HL-60 (cell line): Measurements from ENCODE around the gene PCCA.

ENCODE experiments used
- DNase-seq, 2 experiments: peaks; one replicate each; pipeline ENCODE4 v3.0.0-alpha.2; 2010 to 2020; ENCODE audit warnings: low read depth in 1 of 2, low spot score in 1 of 2
- H3K27ac ChIP-seq: fragments of 250-450 bp; sonication (Bioruptor Pico); replicated peaks from 2 replicates; pipeline ENCODE4 v1.5.1; 2020; ENCODE audit warnings: mild to moderate bottlenecking, moderate library complexity
- H3K27me3 ChIP-seq: fragments of 250-450 bp; sonication (Bioruptor Pico); 2 replicates; pipeline ENCODE4 v1.5.1; 2021; ENCODE audit warnings: mild to moderate bottlenecking, moderate library complexity; ENCODE audit not compliant: insufficient read depth, poor library complexity, severe bottlenecking
- H3K4me3 ChIP-seq: replicated peaks from 2 replicates; pipeline ENCODE4 v1.5.1; 2011; ENCODE audit warnings: mild to moderate bottlenecking, control low read depth, low read length; ENCODE audit not compliant: insufficient read depth
- GABPA ChIP-seq: IDR thresholded peaks from 2 replicates; pipeline ENCODE4 v1.6.1; 2012; ENCODE audit warnings: low read depth
- POLR2AphosphoS5 ChIP-seq: IDR thresholded peaks from 2 replicates; pipeline ENCODE4 v1.6.1; 2012; ENCODE audit warnings: low read depth
- REST ChIP-seq: IDR thresholded peaks from 2 replicates; pipeline ENCODE4 v1.6.1; 2012; ENCODE audit warnings: low read depth; ENCODE audit not compliant: insufficient replicate concordance
- SPI1 ChIP-seq: IDR thresholded peaks from 2 replicates; pipeline ENCODE4 v1.6.1; 2012; ENCODE audit warnings: low read depth, mild to moderate bottlenecking, borderline replicate concordance
- TF ChIP-seq, protein P1 (sequence below): IDR thresholded peaks from one replicate; pipeline ENCODE4 v1.5.1; 2011; ENCODE audit warnings: low read length, control low read depth, inconsistent platforms; ENCODE audit not compliant: insufficient read depth

PCCA gene

DNA sequence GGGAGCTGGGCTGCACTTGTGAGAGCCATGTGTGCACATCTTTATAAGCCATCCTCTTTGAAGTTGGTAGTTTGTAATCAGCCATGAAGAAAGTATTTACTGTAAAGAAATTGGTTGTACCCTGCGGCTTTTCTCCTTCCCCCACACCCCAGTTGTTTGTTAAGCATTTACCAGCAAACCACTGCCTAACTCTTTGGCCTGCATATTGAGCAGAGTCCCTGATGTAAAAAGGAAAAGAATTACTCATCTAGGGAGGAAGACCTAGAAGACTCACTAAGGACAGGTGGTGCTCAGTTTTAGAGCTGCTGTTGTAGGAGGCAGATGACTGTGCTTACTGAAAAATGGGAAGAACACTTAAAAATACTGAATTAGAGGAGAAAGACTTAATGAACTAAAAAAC, 245.3 kb downstream of the PCCA start:
- H3K4me3 ChIP-seq: no peak overlapping the region
- H3K27me3 ChIP-seq: peaks cover 3% of the 10 kb centered on the region
- no peak for DNase-seq
- TF ChIP-seq POLR2AphosphoS5 (no peak), SPI1 (no peak), REST (no peak), GABPA (no peak)
- TF ChIP-seq, protein P1, sequence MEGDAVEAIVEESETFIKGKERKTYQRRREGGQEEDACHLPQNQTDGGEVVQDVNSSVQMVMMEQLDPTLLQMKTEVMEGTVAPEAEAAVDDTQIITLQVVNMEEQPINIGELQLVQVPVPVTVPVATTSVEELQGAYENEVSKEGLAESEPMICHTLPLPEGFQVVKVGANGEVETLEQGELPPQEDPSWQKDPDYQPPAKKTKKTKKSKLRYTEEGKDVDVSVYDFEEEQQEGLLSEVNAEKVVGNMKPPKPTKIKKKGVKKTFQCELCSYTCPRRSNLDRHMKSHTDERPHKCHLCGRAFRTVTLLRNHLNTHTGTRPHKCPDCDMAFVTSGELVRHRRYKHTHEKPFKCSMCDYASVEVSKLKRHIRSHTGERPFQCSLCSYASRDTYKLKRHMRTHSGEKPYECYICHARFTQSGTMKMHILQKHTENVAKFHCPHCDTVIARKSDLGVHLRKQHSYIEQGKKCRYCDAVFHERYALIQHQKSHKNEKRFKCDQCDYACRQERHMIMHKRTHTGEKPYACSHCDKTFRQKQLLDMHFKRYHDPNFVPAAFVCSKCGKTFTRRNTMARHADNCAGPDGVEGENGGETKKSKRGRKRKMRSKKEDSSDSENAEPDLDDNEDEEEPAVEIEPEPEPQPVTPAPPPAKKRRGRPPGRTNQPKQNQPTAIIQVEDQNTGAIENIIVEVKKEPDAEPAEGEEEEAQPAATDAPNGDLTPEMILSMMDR: no peak
- H3K27ac ChIP-seq: no peak overlapping the region

DNA sequence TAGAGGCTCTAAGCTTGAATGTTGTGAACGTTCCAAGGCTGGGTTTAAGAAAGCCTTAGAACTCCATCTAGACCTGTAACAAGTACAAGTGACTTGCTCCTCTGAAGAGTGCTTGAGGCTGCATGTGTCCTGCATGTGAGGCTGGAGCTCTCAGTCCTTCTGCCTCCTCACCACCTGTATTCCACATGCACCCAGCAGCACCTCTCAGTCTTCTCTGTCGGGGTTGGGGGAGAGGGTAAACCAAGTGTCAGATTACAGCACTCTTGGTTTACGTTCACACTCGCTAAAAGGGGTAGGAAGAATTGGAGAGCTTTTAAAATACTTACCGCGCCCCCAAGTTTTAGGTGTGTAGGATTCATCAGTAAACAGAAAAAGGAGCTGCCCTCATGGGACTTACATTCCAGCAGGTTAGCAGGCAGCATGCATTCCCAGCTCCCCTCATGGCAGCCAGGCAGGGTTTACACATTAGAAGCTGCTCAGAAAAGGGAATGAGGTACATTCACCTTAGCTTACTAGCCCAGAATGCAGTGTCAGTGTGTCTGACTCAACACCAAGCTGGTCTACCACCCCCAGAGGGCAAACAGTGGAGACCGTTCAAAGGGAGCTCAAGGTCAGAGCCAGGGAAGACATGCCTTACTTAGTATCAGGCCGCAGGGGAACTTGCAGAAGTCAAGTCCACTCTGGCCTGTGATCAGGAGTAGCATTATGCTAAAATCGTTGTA, 248.1 kb downstream of the PCCA start:
- no peak overlapping the region for H3K27ac ChIP-seq
- TF ChIP-seq SPI1: no peak
- no peak for TF ChIP-seq POLR2AphosphoS5
- TF ChIP-seq REST: no peak
- TF ChIP-seq, protein P1: no peak
- TF ChIP-seq GABPA: no peak

GRCh38 chr13:100338275-100338674, 249.4 kb downstream of the PCCA start:
- no peak overlapping the region for H3K27ac ChIP-seq
- no peak for TF ChIP-seq REST
- no peak for TF ChIP-seq POLR2AphosphoS5
- TF ChIP-seq, protein P1: no peak
- TF ChIP-seq GABPA: no peak
- no peak for TF ChIP-seq SPI1
- no peak overlapping the region for H3K4me3 ChIP-seq
- DNase-seq: no peak
- H3K27me3 ChIP-seq: no peaks in the 10 kb centered on the region

More for the DNA sequence above, 248.1 kb downstream of the PCCA start:
- H3K4me3 ChIP-seq: no peak overlapping the region
- no peak for DNase-seq
- H3K27me3 ChIP-seq: peaks cover 3% of the 10 kb centered on the region
